Mesothelial cell of epicardium (in vitro differentiated cells): ENCODE measurements around the gene MRPS24. TPM values are rescaled to one million over a fixed set of nuclear protein-coding genes. Genes with fewer than 3 reads are reported as not detected.
"Not testable (repeated sequence)": the region's sequence is repeated elsewhere in the genome, so short reads cannot be mapped to it uniquely, and the experiment has no call there.

Experiments
- DNase-seq, 2 experiments: peaks; one replicate each; pipeline ENCODE4 v3.0.0; 2021; ENCODE audit warnings: low spot score in 2 of 2; ENCODE audit not compliant: unreplicated experiment in 2 of 2
- H3K27ac Mint-ChIP-seq: 2 replicates; pipeline ENCODE4 v1.8.0; 2021; ENCODE audit warnings: mixed read lengths
- H3K27me3 Mint-ChIP-seq: 2 replicates; pipeline ENCODE4 v1.8.0; 2021; ENCODE audit warnings: low read depth, mixed read lengths
- H3K36me3 Mint-ChIP-seq: 2 replicates; pipeline ENCODE4 v1.8.0; 2021; ENCODE audit warnings: mixed read lengths
- H3K4me1 Mint-ChIP-seq: 2 replicates; pipeline ENCODE4 v1.8.0; 2021; ENCODE audit warnings: mixed read lengths
- H3K4me3 Mint-ChIP-seq: 2 replicates; pipeline ENCODE4 v1.8.0; 2021; ENCODE audit warnings: mild to moderate bottlenecking, moderate library complexity, mixed read lengths
- H3K9me3 Mint-ChIP-seq: 2 replicates; pipeline ENCODE4 v1.8.0; 2021; ENCODE audit warnings: mixed read lengths
- CTCF ChIP-seq: fragments of 200-600 bp; sonication (generic); IDR thresholded peaks from one replicate; pipeline ENCODE4 v1.5.0; 2021; ENCODE audit warnings: antibody characterized with exemption; ENCODE audit not compliant: unreplicated experiment
- total RNA-seq: library from RNA; stranded (reverse); gene quantifications from 3 replicates; pipeline ENCODE4 v1.2.1, GENCODE V29; 2021

Gene MRPS24
- total RNA-seq, 1 donor from 2014 or later: 59.4 TPM

- Mint-ChIP-seq H3K27ac (no peak overlapping the region), H3K4me1 (no peaks in the 10 kb centered on the region), H3K27me3 (peaks cover 12% of the 10 kb centered on the region), H3K36me3 (no peaks in the 10 kb centered on the region), H3K9me3 (no peaks in the 10 kb centered on the region), H3K4me3 (no peak overlapping the region)
- TF ChIP-seq CTCF: no peak
- DNase-seq: no peak
Observed at GRCh38 chr7:43844662-43845061, 24.7 kb downstream of the MRPS24 start.

GRCh38 chr7:43844257-43844656 lies 25.1 kb downstream of the MRPS24 start:
- no peak for DNase-seq
- Mint-ChIP-seq H3K27me3 (peaks cover 12% of the 10 kb centered on the region), H3K36me3 (no peaks in the 10 kb centered on the region), H3K4me1 (no peaks in the 10 kb centered on the region), H3K4me3 (no peak overlapping the region), H3K9me3 (no peaks in the 10 kb centered on the region), H3K27ac (no peak overlapping the region)
- TF ChIP-seq CTCF: no peak

- H3K27ac Mint-ChIP-seq: no peak overlapping the region
- H3K4me1 Mint-ChIP-seq: no peaks in the 10 kb centered on the region
- H3K4me3 Mint-ChIP-seq: no peak overlapping the region
- H3K27me3 Mint-ChIP-seq: peaks cover 14% of the 10 kb centered on the region
- no peak for TF ChIP-seq CTCF
- no peak for DNase-seq
- no peaks in the 10 kb centered on the region for H3K36me3 Mint-ChIP-seq
- H3K9me3 Mint-ChIP-seq: no peaks in the 10 kb centered on the region
Observed at GRCh38 chr7:43843296-43843695, 26.0 kb downstream of the MRPS24 start.

GRCh38 chr7:43838201-43838658 lies 31.1 kb downstream of the MRPS24 start:
- H3K36me3 Mint-ChIP-seq: no peaks in the 10 kb centered on the region

GRCh38 chr7:43834463-43835251 lies 34.7 kb downstream of the MRPS24 start:
- no peak for TF ChIP-seq CTCF
- H3K9me3 Mint-ChIP-seq: peaks cover 9% of the 10 kb centered on the region
- peaks cover 2% of the 10 kb centered on the region for H3K27me3 Mint-ChIP-seq
- H3K27ac Mint-ChIP-seq: no peak overlapping the region
- no peaks in the 10 kb centered on the region for H3K36me3 Mint-ChIP-seq
- H3K4me3 Mint-ChIP-seq: no peak overlapping the region
- no peak for DNase-seq
- no peaks in the 10 kb centered on the region for H3K4me1 Mint-ChIP-seq

More at GRCh38 chr7:43838201-43838658, 31.1 kb downstream of the MRPS24 start:
- H3K27me3 Mint-ChIP-seq: peaks cover 14% of the 10 kb centered on the region
- no peak for DNase-seq
- H3K27ac Mint-ChIP-seq: no peak overlapping the region
- no peak for TF ChIP-seq CTCF
- no peaks in the 10 kb centered on the region for H3K4me1 Mint-ChIP-seq
- peak overlapping the region; percentile 56 for H3K4me3 Mint-ChIP-seq
- H3K9me3 Mint-ChIP-seq: no peaks in the 10 kb centered on the region

GRCh38 chr7:43830917-43831316 lies 38.4 kb downstream of the MRPS24 start:
- H3K4me1 Mint-ChIP-seq, H3K36me3 Mint-ChIP-seq, H3K9me3 Mint-ChIP-seq, H3K27ac Mint-ChIP-seq, H3K4me3 Mint-ChIP-seq, DNase-seq: not testable (repeated sequence)
- H3K27me3 Mint-ChIP-seq: peaks cover 16% of the 10 kb centered on the region
